Activated naive CD8-positive, alpha-beta T cell treated with anti-CD3 and anti-CD28 coated beads, Interleukin-2, amount 50 U/mL, for 16 hours (primary cell): Measurements from ENCODE around the gene PPARD.
"Not testable (repeated sequence)": the region's sequence is repeated elsewhere in the genome, so short reads cannot be mapped to it uniquely, and the experiment has no call there.

Source experiments
- DNase-seq: peaks from one replicate; pipeline ENCODE4 v3.0.0-alpha.2; 2020; ENCODE audit warnings: low read depth, low spot score

The PPARD gene

GRCh38 chr6:35312076-35312800, 30.1 kb upstream of the PPARD start:
- DNase-seq, result no peak

DNA sequence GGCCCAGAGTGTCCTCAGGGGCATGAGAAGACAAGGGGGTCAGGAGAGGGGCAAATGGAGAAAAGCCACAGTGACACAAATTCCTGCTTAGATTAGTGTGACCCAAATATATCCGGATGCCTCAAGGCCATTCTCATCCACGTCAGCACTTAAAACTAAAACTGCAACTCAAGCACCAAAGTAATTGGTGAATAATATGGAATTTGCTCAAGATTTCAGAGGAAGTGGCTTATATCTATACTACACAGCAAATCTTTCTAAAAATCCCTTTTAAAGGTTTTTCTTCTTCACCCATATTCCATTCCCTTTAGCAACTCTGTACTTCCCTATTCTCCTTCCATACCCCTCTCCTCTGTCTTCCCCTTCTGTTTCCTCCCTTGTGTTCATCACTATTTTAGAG, 29.6 kb upstream of the PPARD start:
- DNase-seq, result no peak

DNA sequence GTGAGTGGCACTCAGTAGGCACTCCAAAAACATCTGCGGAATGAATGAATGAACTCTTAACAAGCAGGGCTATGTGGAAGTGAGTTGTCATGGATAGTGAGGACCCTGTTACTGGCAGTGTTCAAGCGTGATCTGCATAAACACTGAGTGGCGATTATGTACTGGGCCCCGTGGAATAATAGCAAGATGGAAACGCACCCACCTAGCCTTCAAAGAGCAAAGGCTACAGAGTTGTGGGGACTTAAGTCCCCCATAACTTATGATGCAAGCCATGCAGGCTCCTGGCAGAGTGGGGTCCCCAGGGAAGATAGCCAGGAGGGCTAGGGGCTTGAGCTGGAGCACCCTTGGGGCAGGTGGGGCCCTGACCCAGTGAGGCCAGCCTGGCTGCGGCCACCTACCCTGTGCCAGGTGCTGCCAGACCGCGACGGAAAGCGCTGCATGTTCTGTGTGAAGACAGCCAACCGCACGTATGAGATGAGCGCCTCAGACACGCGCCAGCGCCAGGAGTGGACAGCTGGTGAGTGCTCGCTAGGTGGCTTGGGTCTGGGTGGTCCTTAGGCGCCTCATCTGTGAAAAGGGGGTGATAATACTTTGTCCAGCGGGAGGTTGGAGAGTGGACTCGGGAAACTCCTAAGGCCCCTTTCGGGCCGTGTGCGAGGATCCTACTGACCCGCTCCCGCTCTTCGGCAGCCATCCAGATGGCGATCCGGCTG, 24.7 kb upstream of the PPARD start:
- DNase-seq, result no peak

DNA sequence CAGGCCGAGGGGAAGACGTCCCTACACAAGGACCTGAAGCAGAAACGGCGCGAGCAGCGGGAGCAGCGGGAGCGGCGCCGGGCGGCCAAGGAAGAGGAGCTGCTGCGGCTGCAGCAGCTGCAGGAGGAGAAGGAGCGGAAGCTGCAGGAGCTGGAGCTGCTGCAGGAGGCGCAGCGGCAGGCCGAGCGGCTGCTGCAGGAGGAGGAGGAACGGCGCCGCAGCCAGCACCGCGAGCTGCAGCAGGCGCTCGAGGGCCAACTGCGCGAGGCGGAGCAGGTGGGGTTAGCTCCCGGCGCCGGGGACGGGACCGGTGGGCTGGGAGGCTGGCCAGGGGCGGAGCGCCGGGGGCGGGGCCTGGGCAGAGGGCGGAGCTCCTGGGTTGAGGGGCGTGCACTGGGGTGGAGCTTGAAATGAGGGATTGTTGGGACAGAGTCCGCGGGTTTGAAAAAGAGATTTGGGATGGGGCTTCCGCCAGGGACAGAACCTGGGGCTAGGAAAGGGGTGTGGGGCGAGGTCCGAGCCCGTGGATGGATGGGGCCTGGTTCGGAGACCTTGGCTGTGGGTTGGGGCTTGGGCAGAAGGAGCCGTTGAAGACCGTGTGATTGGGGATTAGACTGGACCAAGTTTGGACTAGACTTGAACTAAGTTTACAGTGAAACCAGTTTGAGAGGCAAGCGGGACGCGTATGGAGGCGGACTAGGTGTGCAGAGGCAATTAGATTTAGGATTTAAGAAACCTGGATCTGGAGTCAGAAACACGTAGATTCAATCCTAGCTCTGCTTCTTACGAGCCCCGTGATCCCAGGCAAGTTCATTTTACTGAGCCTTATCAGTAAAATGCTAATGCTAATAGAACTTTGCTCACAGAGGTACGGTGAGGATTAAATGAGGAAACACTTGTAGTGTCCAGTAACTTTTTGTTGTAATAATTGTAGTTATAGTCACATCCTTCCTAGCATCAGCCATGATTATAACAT, 23.9 kb upstream of the PPARD start:
- DNase-seq, result no peak

GRCh38 chr6:35319346-35320030, 22.9 kb upstream of the PPARD start:
- no peak for DNase-seq

DNA sequence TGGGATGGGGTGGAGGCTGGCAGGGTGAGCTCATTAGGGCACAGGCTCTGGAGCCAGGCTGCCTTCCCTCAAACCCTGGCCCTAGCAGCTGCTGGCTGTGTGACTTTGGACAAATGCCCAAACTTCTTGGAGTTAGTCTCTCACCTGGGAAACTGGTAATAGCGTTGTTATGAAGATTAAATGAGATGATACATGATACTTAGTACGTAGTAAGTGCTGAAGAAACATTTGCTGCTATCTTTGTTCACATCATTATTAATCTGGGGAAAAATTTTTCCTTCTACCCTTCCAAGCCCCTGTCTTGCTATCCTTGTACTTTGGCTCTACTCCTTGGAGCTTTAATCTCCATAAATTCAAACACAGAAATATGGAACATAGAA, 22.3 kb upstream of the PPARD start:
- DNase-seq, result no peak

DNA sequence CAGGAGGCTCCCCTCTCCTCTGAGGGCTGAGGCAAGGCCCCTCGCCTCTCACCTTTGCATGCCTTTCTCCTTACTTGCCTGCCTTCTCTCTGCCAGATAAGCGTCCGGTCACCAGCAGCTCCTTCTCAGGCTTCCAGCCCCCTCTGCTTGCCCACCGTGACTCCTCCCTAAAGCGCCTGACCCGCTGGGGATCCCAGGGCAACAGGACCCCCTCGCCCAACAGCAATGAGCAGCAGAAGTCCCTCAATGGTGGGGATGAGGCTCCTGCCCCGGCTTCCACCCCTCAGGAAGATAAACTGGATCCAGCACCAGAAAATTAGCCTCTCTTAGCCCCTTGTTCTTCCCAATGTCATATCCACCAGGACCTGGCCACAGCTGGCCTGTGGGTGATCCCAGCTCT, 21.3 kb upstream of the PPARD start:
- no peak for DNase-seq

DNA sequence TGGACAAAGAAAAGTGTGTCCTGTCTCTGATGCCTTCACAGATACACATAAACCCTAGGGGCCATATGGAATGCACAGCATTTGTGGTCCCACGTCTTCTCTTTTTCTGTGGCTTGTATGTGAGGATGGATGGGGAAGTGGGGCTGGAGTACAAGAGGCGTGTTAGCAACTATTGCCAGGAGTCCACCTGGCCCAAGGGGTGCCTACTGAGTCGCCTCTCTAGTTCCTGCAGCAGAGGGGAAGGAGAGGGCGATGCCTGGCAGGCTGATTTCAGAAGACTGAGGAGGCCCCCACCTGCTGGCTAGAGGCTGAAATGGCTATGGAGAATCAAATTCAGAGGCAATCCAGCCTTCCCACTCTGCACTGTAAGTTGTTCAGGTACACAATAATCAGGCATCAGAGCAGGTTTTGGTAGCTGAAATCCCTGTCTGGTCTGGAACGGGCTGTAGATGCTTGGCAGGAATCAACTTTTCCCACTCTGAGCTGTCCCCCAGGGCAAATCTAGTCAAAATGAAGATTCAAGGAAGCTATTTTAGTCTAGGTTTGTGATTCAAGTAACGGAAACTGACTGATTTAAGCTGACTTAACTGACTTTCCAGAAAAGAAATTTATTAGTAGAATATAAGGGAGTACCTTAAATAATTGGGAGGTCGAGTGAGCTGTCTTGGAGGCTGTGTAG, 14.9 kb upstream of the PPARD start:
- DNase-seq, result peak; percentile 40

- DNase-seq, result no peak
Measured at GRCh38 chr6:35328108-35328723, 14.1 kb upstream of the PPARD start.

GRCh38 chr6:35328965-35329364, 13.4 kb upstream of the PPARD start:
- DNase-seq, result not testable (repeated sequence)

DNA sequence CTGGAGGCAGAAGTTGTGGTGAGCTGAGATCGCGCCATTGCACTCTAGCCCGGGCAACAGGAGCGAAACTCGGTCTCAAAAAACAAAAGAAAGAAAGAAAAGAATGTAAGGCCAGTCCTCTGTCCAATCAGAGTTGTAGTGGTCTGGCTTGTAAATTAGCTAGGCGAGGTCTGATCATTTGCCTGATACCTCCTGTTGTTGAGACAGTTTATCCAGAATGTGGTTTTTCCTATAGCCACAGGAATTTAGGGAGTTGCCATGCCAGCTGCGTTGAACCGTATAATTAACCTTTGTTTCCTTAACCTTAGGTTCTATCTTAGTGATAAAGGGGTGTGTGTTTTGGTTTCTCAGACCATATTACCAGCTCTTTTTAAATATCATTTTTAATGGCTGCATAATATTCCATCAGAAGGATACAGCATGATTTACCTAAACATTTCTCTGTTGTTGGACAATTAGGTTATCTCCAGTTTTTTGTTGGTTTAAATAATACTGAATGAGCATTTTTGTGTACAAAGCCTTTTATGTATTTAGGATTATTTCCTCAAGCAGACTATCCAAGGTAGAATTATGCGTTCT, 11.7 kb upstream of the PPARD start:
- no peak for DNase-seq

DNA sequence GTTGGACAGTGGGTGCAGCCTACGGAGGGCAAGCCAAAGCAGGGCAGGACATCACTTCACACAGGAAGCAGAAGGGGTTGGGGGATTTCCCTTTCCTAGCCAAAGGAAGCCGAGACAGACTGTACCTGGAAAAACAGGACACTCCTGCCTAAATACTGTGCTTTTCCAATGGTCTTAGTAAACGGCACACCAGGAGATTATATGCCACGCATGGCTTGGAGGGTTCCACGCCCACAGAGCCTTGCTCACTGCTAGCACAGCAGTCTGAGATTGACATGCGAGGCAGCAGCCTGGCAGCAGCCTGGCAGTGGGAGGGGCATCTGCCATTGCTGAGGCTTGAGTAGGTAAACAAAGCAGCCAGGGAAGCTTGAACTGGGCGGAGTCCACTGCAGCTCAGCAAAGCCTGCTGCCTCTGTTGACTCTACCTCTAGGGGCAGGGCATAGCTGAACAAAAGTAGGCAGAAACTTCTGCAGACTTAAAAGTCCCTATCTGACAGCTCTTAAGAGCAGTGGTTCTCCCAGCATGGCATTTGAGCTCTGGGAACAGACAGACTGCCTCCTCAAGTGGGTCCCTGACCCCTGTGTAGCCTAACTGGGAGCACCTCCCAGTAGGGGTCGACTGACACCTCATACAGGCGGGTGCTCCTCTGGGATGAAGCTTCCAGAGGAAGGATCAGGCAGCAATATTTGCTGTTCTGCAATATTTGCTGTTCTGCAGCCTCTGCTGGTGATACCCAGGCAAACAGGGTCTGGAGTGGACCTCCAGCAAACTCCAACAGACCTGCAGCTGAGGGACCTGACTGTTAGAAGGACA, 10.1 kb upstream of the PPARD start:
- DNase-seq, result not testable (repeated sequence)

GRCh38 chr6:35341557-35341956, 801 bp upstream of the PPARD start:
- DNase-seq, result no peak

- DNase-seq, result no peak
Measured at GRCh38 chr6:35343092-35343834, 905 bp downstream of the PPARD start.

DNA sequence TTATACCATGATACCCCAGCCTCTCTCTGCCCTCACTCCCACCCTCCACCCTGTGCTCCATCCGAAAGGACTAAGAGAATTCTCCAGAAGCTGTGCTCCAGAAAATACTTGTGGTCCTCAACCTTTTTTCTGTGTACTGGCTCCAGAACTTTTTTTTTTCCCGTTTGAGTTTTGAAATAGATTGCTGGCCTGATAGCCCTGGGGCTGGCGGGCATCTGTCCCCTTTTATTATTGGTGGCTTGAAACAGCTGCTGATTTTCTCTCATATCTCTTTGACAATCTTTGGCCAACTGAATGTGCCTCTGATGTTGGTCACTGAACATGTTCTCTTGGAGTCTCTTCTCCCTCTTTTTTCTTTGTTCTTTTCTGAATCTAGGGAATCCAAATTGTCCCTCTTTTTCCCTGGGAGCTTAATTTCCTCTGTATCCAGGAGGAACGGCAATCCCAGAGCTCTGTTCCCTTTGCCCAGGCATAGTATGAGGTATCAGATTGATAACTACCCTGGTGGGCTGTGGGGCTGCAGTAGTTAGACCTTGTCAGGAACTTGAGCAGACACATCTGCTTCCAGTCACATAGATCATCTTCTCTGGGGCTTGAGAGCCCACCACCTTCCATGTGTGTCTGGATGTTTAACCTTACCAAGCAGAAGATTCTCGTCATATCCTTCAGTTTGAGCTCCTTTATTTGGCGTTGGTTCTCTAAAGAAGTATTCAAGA, 1.6 kb downstream of the PPARD start:
- no peak for DNase-seq

- no peak for DNase-seq
Measured at GRCh38 chr6:35351422-35351821, 9.1 kb downstream of the PPARD start.

DNA sequence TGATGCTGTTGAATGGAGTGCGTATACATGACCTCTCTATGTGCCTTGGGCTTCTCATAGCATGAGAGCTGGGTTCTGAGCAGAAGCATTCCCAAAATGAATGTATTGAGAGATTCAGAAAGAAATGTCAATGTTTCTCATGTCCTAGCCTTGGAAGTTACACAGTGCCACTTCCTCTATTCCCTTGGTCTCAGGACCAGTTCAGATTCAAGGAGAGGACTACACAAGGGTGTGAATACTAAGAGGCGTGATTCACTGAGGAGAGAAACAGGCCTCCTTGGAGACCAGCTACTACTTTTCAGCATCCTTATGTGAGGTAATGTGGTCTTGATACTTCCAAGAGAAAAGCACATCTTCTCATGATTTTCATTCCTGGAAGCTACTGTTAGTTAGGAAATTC, 10.4 kb downstream of the PPARD start:
- no peak for DNase-seq
